Transverse colon (tissue), 4 donors: ENCODE measurements around the gene NKPD1. TPM values are rescaled to one million over a fixed set of nuclear protein-coding genes. Genes with fewer than 3 reads are reported as not detected.
A peak's percentile ranks its signal among the peaks of the same experiment; 100 is the strongest.

Experiments
- DNase-seq: peaks from one replicate; pipeline ENCODE4 v3.0.0-alpha.2; 2019
- H3K27ac ChIP-seq, 4 donors: fragments of 200-600 bp; sonication (generic); 2 replicates each; pipeline ENCODE4 v1.5.1; 2016 to 2018; ENCODE audit warnings: inconsistent platforms in 4 of 4
- H3K27me3 ChIP-seq: fragments of 200-600 bp; sonication (generic); 2 replicates; pipeline ENCODE4 v1.5.1; 2017; ENCODE audit warnings: inconsistent platforms
- H3K36me3 ChIP-seq, 4 donors: fragments of 200-600 bp; sonication (generic); 2 replicates each; pipeline ENCODE4 v1.5.1; 2017 to 2019; ENCODE audit warnings: inconsistent platforms in 4 of 4
- H3K4me1 ChIP-seq, 4 donors: fragments of 200-600 bp; sonication (generic); 2 replicates each; pipeline ENCODE4 v1.5.1; 2017 to 2020; ENCODE audit warnings: inconsistent platforms in 4 of 4
- H3K4me3 ChIP-seq, 4 donors: fragments of 200-600 bp; sonication (generic); 1 replicate in 1 of 4; 2 replicates in 3 of 4; pipeline versions ENCODE4 v1.5.1 to v1.6.1; 2017 to 2019; ENCODE audit warnings: inconsistent platforms in 4 of 4
- H3K9me3 ChIP-seq, 2 donors: fragments of 200-600 bp; sonication (generic); 2 replicates each; pipeline ENCODE4 v1.5.1; 2017 to 2019; ENCODE audit warnings: inconsistent platforms in 2 of 2
- EP300 ChIP-seq: sonication (generic); formaldehyde crosslinking; IDR thresholded peaks from one replicate; pipeline ENCODE4 v1.6.1; 2017; ENCODE audit warnings: antibody characterized with exemption, low read depth
- POLR2A ChIP-seq: fragments of 450-650 bp; IDR thresholded peaks from one replicate; pipeline ENCODE4 v1.6.1; 2016; ENCODE audit warnings: antibody characterized with exemption, mild to moderate bottlenecking, moderate library complexity
- POLR2AphosphoS5 ChIP-seq, 3 donors: sonication (generic); formaldehyde crosslinking; IDR thresholded peaks; one replicate each; pipeline ENCODE4 v1.6.1; 2016; ENCODE audit warnings: antibody characterized with exemption in 3 of 3
- WGBS, 2 donors: methylation state at CpG; one replicate each; pipeline ENCODE4 v1.1.5; 2018; ENCODE audit warnings: low coverage in 1 of 2; 5-methylcytosine and 5-hydroxymethylcytosine counted together
- in situ Hi-C, 4 donors: fragments of 200-750 bp; cut with MboI; loops; one replicate each; pipeline versions ENCODE4 v1.15.0 to v1.15.1; 2017; ENCODE audit warnings: low sequenced_read_pairs in 3 of 4, low pct_ligation_motif_present in 1 of 4, low pct_unique_long_range_greater_than_20kb in 1 of 4
- intact Hi-C: fragments of 100-400 bp; cut with DNase I; formaldehyde crosslinking; loops from one replicate; pipeline ENCODE4 v1.15.1; 2023; ENCODE audit warnings: low total_unique reads
- total RNA-seq, 4 donors: library from RNA; depleted of rRNA; stranded (reverse); fragments of >200 nt; gene quantifications; one replicate each; pipeline ENCODE4 v1.1.0, GENCODE V29; 2016
- TF ChIP-seq, protein P1 (sequence below), 5 experiments: fragments of 200-600 bp in 3 of 5; fragments of 450-650 bp in 2 of 5; sonication (generic) in 3 of 5; IDR thresholded peaks; 1 replicate in 2 of 5; 2 replicates in 3 of 5; pipeline ENCODE4 v1.5.1; 2016 to 2017; ENCODE audit warnings: antibody characterized with exemption in 5 of 5, inconsistent platforms in 3 of 5, mild to moderate bottlenecking in 2 of 5, moderate library complexity in 1 of 5

Gene NKPD1
- total RNA-seq, 4 donors from 2014 or later = 0.32 to 1.5 TPM; not detected in 2

DNA sequence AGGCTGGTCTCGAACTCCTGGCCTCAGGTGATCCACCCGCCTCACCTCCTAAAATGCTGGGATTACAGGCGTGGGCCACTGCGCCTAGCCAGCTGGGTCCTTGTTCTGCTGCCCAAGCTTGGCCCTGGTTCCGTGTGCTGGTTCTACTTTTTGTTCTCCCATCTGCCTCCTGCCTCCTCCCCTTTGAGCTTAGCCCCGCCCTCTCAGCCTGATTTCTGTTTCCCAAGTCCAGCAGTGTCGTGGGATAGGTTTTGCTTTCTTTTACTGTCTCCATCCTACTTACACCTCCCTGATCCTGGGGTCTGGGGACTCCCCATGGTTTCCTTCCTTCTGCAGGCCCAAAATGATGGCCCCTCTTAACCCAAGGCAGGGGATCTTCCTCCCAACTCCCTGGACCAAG is 20.2 kb upstream of the NKPD1 start:
- TF ChIP-seq, protein P1, sequence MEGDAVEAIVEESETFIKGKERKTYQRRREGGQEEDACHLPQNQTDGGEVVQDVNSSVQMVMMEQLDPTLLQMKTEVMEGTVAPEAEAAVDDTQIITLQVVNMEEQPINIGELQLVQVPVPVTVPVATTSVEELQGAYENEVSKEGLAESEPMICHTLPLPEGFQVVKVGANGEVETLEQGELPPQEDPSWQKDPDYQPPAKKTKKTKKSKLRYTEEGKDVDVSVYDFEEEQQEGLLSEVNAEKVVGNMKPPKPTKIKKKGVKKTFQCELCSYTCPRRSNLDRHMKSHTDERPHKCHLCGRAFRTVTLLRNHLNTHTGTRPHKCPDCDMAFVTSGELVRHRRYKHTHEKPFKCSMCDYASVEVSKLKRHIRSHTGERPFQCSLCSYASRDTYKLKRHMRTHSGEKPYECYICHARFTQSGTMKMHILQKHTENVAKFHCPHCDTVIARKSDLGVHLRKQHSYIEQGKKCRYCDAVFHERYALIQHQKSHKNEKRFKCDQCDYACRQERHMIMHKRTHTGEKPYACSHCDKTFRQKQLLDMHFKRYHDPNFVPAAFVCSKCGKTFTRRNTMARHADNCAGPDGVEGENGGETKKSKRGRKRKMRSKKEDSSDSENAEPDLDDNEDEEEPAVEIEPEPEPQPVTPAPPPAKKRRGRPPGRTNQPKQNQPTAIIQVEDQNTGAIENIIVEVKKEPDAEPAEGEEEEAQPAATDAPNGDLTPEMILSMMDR (IDR thresholded peaks at IDR 0.05) = no peak
- TF ChIP-seq POLR2A = no peak
- no peak for TF ChIP-seq POLR2AphosphoS5 (IDR thresholded peaks at IDR 0.05)
- TF ChIP-seq EP300 = no peak
- Histone ChIP-seq H3K27me3 (no peaks in the 10 kb centered on the region), H3K27ac (no peak overlapping the region), H3K36me3 (no peaks in the 10 kb centered on the region), H3K9me3 (no peaks in the 10 kb centered on the region), H3K4me1 (peaks cover 11 to 34% (median 29%) of the 10 kb centered on the region in 4 donors), H3K4me3 (no peak overlapping the region)
- in situ Hi-C loops = no loop called here
- WGBS, 2 donors = 51 to 79% methylated on average over 3 to 7 of the region's 7 CpGs
- DNase-seq = no peak
- intact Hi-C loops = no loop called here

GRCh38 chr19:45179892-45180370 is 19.1 kb upstream of the NKPD1 start:
- DNase-seq = no peak
- peak overlapping the region; percentile 91 to 96 (median 94) for H3K27ac ChIP-seq
- H3K36me3 ChIP-seq = no peaks in the 10 kb centered on the region
- H3K9me3 ChIP-seq = no peaks in the 10 kb centered on the region
- in situ Hi-C loops = no loop called here
- no peaks in the 10 kb centered on the region for H3K27me3 ChIP-seq
- TF ChIP-seq POLR2AphosphoS5 (IDR thresholded peaks at IDR 0.05) = no peak
- TF ChIP-seq, protein P1 (IDR thresholded peaks at IDR 0.05) = no peak
- no peak for TF ChIP-seq POLR2A
- no peak for TF ChIP-seq EP300
- intact Hi-C loops = no loop called here
- H3K4me3 ChIP-seq = peak overlapping the region; percentile 70 to 89 (median 80)
- peaks cover 11 to 34% (median 29%) of the 10 kb centered on the region in 4 donors for H3K4me1 ChIP-seq
- 61 to 72% methylated on average over 4 to 7 of the region's 9 CpGs for WGBS, 2 donors

DNA sequence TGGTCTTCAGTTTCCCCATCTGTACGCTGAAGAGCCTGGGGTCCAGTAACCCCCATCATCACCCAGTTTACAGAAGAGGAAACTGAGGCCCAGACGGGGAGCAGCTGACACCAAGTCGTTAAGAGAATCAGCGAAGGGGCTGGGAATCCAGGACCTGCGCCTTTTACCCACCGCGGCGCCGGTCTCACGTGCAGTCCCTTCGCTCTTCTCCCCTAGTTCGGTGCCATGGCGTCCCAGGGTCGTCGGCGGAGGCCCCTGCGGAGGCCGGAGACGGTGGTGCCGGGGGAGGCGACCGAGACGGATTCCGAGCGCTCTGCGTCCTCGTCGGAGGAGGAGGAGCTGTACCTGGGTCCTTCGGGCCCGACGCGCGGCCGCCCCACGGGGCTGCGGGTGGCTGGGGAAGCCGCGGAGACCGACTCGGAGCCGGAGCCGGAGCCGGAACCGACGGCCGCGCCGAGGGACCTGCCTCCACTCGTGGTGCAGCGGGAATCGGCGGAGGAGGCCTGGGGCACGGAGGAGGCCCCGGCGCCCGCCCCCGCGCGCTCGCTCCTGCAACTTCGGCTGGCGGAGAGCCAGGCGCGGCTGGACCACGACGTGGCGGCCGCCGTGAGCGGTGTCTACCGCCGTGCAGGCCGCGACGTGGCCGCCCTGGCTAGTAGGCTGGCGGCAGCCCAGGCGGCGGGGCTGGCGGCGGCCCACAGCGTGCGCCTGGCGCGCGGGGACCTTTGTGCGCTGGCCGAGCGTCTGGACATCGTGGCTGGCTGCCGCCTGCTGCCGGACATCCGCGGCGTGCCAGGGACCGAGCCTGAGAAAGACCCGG is 18.5 kb upstream of the NKPD1 start:
- no peaks in the 10 kb centered on the region for H3K27me3 ChIP-seq
- H3K27ac ChIP-seq = peak overlapping the region; percentile 91 to 96 (median 94)
- no peaks in the 10 kb centered on the region for H3K9me3 ChIP-seq
- WGBS, 2 donors = 2% methylated on average over 64 of the region's 97 CpGs; no CpG with 5 or more reads in 1 of the 2 donors
- peak; percentile 42 for DNase-seq
- intact Hi-C loops = no loop called here
- in situ Hi-C loops = no loop called here
- no peak for TF ChIP-seq POLR2A
- TF ChIP-seq, protein P1 (IDR thresholded peaks at IDR 0.05) = no peak
- TF ChIP-seq POLR2AphosphoS5 (IDR thresholded peaks at IDR 0.05) = no peak
- TF ChIP-seq EP300 = no peak
- H3K36me3 ChIP-seq = no peaks in the 10 kb centered on the region
- H3K4me1 ChIP-seq = peaks cover 11 to 34% (median 29%) of the 10 kb centered on the region in 4 donors
- H3K4me3 ChIP-seq = peak overlapping the region; percentile 70 to 89 (median 80)

DNA sequence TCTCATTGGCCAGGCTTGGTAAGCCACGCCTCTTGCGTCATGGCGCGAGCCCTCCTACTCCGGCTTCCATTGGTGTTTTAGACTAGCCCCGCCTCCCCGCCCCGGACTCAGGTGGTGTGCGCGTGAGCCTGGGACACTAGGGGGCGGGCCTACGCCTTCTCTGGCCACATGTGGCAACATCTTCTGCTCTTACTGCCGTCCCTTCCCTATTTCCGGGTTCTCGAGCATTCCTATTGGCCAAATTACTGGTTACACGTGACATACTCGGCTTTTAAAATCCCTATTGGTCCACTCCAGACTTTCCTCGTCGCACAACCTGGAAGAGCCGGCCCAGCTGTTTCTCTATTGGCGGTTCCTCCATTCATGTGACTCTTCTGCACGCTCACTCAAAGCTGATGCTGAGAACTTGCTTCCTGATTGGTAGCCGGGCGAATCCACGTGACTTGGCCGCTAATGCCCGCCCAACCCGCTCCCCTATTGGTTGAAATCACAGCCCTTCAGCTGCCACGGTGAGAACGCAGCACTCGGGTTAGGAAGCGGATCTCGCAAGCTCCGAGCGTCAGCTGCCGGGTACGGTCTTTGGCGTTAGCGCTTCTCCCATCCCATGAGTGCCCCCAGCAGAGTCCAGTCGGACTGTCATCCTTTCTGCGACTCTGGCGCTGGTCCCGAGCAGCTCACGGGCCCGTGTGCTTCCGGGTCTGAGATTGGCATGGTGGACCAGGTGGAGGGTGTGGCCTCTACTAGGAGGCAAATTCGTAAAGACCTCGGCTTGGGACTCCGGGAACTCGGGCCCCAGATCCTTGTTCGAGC is 17.7 kb upstream of the NKPD1 start, which contains the start of gene BLOC1S3:
TSS of gene BLOC1S3 (plus strand) at position 523 of the 810 bp plus-strand sequence. CDS start 513 bp downstream, outside the sequence.
- peak; percentile 100 for DNase-seq
- in situ Hi-C loops = no loop called here
- 0 to 1% methylated on average over 6 to 44 of the region's 51 CpGs for WGBS, 2 donors
- Histone ChIP-seq H3K36me3 (no peaks in the 10 kb centered on the region), H3K27ac (peak within 1 kb of the TSS; percentile 91 to 98 (median 95)), H3K4me3 (peak within 1 kb of the TSS; percentile 78 to 91 (median 90)), H3K9me3 (no peaks in the 10 kb centered on the region), H3K27me3 (no peaks in the 10 kb centered on the region), H3K4me1 (peaks cover 11 to 34% (median 29%) of the 10 kb centered on the region in 4 donors)
- intact Hi-C loops = no loop called here
- TF ChIP-seq EP300 (no peak), POLR2AphosphoS5 (IDR thresholded peaks at IDR 0.05) (peak; percentile 86 to 94 (median 93)), POLR2A (peak; percentile 77)
- TF ChIP-seq, protein P1 (IDR thresholded peaks at IDR 0.05) = peak in 4 of 5 experiments; percentile 33 to 44 (median 36)
